Activated CD4-positive, alpha-beta T cell treated with anti-CD3 and anti-CD28 coated beads for 4 hours (primary cell): ENCODE measurements around the gene TNFAIP6.
A peak's percentile ranks its signal among the peaks of the same experiment; 100 is the strongest.
"Not testable (repeated sequence)": the region's sequence is repeated elsewhere in the genome, so short reads cannot be mapped to it uniquely, and the experiment has no call there.

ENCODE experiments used
- DNase-seq, 2 donors: peaks; one replicate each; pipeline ENCODE4 v3.0.0-alpha.2; 2020

The TNFAIP6 gene

DNA sequence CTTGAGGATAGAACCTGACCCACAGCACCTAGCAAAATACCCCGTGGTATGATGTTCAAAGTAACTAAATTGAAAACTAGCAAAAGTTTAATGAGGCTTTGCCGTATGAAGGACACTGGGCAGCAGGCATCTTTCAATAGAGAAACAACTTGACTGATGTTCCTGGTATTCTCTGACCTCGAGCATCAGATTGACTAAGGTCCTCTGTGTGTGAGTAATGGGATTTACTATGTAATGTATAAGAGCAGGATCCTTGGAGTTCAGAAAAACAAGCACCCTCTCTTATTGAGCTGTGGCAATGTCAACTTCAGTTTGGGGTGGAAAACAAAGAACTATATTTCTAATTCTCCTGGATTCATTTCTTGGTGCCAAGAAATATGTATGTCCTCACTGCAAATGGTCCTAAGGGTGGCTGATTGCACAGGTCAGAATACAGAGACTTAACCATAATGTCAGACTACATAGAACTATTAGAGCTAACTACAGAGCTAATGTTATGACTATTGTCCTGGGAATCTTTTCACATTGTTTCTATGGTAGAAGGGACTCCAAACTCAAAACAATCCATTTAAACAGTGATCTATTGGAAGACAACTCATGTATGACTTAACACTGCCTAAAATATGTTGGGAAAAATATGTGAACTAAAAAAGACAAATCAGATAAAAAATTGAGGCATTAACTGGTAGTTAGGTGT lies 4.4 kb downstream of the TNFAIP6 start:
- no peak for DNase-seq

- DNase-seq: no peak
These were observed 6.3 kb downstream of the TNFAIP6 start for GRCh38 chr2:151363709-151364108.

DNA sequence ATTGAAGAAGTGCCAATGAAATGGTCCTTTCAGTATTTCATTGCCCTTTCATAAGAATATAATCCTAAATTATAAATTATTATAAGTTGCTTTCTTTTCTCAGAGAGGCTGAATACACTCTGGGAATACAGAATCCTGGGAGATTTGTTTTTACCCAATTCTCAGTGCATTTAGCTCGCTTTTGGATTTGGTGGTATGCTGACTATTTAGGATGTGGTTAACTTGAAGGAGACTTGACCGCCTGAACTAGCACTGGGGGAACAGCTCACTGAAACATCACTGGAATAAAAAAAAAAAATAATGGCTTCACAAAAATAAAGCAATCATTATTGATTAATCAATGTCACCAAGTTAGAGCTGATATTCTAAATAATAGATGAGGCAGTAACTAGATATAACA lies 10.2 kb downstream of the TNFAIP6 start:
- no peak for DNase-seq

- no peak for DNase-seq
These were observed 17.0 kb downstream of the TNFAIP6 start for GRCh38 chr2:151374436-151374835.

DNA sequence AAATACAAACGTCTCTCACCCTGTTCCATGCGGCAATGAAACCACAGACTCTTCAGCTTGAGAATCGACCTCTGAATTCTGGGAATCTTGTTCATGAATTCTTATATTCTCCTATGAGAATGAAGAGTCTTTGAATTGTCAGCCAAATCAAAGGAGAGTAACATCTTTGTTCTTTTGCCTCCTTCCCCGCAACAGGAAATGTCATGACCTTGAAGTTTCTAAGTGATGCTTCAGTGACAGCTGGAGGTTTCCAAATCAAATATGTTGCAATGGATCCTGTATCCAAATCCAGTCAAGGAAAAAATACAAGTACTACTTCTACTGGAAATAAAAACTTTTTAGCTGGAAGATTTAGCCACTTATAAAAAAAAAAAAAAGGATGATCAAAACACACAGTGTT lies 21.8 kb downstream of the TNFAIP6 start:
- no peak for DNase-seq

DNA sequence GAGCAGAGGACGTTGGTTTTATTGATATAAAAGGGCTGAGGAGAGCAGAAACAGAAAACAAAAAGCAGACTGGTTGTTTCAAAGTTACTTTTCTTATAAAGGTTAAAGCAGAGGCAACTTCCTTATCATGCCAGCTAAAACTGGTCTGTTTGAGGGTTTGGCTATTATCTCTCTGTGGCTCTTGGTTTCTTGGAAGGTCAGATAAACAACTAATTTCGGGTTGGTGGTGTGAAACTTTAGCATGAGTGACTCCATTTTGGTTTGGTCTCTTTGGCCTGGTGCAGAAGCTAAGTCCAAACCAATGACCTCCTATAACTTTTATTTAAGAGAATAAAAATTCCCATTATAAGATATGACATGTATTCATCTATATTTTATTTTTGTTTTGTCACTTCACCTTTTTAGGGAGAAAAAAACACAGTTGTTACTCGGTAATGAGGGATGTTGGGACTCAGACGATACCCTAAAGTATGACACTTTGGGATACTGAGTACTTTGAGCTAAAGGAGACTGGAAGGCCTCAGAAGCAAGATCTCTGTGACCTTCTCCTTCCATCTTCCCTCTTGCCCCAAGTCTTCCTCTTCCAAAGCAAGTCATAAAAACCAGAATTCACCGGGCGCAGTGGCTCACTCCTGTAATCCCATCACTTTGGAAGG lies 23.3 kb downstream of the TNFAIP6 start:
- DNase-seq: no peak

- no peak for DNase-seq
These were observed 23.9 kb downstream of the TNFAIP6 start for GRCh38 chr2:151381266-151381665.

DNA sequence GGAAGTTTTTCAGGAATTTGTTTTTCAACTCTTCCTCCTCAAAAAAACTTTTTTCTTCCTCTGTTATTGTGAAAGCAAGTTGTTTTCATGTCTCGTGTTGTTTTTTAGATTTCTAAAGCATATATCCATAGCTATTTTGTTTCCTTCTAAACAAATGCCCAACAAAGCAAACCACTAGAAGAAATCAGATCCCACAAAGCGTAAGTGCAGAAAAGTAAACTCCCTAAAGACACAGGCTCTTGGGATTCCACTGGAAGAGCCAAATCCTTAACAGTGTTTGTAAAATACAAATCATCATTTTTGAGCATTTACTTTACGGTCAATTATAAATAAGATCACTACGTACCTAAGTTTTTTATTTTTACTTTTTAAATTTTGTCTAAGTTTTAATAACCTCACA lies 30.6 kb downstream of the TNFAIP6 start:
- DNase-seq: no peak

DNA sequence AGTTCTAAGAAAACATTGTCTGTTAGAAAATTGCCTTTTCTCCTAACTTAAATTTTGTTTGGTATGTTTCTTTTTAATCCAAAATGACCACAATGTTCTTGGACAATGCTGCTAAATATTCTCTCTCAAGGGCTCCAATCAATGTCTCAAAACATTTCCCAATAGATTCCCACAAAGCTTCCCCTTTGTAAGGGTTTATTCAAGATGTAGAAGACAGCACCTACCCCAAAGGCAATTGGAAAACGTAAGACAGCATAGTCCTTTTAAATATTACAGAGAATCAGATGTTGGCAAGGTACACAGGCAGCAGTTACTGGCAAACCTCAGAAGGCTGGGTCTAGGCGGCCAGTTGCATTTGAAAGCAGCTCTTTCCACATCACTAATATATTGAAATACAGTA lies 34.0 kb downstream of the TNFAIP6 start:
- DNase-seq: no peak

- DNase-seq: no peak
These were observed 37.1 kb downstream of the TNFAIP6 start for GRCh38 chr2:151394509-151394908.

DNA sequence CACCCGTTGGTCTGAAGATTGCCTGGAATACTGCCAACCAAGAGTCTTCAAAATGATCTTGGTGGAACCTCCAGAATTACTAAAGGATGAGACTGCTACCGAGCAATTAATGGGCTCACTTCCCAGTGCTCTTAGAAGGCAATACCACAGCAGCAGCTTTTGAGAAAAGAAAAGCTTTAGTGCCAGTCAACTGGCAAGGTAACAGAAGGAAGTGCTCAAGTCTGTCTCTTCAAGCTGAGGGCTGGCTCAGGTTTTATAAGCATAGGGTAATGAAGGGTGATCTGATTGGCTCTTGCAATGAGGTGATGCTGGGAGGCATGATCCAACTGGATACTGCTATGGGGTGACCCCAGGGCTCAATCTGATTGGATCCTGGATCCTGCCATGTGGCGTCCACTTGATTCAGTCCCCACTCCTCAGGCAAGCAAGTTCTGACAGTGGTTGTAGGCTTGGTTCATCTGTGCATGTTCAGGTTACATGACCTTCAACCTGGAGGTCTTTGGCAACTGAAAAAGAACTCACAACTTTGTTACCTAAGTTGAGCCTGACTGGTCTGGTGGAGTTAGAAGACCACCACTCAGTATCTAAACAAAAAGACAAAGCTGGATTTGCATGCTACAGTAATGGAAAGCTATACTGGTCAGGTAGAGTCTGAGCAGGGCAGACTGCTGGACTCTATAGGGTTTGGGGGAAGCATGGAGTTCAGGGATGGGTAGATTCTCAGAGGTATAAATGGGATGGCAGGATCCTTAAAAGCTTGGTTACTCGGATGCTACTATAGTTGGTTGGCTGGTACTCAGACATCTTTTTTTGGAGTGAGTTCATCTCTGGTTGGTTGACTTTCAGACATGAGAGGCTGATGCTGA lies 38.4 kb downstream of the TNFAIP6 start:
- no peak for DNase-seq

DNA sequence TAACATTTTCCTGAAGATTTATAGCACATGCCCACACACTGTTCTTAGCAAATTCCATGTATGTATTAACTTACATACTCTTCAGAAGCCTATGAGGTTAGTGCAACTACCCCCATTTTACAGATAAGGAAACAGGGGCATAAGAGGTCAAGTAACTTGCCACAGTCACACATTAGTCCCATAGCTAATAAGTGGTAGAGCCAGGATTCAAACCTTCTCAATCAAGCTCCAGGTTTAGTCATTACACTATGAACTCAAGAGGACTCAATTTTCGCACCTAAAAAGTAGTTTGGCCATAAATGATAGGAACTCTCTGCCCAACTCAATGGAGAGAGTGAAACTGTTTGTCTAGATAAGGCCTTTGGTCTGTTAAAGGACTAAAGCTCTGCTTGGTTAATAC lies 42.6 kb downstream of the TNFAIP6 start:
- no peak for DNase-seq

GRCh38 chr2:151401149-151401548 lies 43.8 kb downstream of the TNFAIP6 start:
- DNase-seq: no peak

DNA sequence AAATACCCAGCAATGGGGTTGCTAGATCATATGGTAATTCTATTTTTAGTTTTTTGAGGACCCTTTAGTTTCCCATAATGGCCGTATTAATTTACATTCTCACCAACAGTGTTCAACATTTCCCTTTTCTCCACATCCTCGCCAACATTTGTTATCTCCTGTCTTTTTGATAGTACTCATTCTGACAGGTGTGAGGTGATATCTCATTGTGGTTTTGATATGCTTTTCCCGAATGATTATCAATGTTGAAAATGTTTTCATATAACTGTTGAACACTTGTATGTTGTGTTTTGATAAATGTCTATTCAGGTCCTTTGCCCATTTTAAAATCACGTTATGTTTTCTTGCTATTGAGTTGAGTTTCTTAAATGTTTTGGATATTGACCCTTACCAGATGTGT lies 46.5 kb downstream of the TNFAIP6 start:
- no peak for DNase-seq

DNA sequence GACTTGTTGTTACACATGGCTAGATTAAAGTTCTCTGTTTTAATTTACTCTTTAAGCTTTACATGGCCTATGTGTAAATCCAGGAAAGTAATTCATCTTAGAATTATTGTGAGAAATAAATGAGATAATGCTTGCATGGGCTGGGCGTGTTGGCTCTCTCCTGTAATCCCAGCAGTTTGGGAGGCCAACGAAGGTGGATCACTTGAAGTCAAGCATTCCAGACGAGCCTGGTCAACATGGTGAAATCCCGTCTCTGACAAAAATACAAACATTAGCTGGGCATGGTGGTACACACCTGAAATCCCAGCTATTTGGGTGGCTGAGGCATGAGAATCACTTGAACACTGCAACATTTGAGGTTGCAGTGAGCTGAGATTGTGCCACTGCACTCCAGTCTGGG lies 48.0 kb downstream of the TNFAIP6 start:
- DNase-seq: no peak

GRCh38 chr2:151407281-151407680 lies 49.9 kb downstream of the TNFAIP6 start:
- DNase-seq: no peak

GRCh38 chr2:151408788-151409600 lies 51.6 kb downstream of the TNFAIP6 start:
- no peak for DNase-seq

DNA sequence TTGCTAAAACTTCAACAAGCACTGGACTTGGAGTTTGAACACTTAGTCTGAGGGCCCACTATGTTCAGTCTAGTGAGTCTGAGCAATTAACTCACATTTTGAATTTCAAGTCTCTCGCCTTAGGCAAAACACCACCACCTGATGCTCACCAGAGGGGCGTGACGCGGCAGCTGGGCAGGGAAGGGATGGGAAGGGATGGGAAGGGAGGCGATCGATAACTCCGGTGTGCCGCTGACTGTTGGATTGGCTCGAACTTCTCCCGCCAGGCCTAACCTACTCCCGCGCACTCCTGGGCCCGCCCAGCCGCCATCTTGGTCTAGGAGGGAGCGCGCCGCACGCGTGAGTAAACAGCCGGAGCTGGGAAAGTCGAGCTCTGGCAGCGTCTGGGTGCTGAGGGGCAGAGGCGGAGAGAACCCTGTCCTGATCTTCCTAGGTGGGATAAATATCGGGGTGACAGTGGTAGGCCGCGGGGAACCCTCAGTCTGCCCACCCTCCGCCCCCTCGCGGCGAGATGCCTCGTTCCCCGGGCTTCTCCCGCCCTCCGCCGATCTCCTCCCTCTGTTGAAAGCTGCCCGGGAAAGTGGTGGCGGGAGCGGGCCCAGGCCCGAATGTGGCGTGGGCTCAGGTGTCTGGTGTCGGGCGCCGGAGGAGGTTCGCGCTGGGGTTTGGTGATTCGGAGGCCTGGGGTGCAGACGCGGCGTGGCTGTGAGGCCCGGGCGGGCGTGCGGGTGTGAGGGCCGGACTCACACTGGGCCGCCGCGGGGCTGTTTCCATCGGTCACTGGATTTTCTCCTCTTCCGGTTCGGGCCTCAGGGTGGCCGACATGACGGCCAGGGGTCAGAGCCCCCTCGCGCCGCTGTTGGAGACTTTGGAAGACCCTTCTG lies 52.5 kb downstream of the TNFAIP6 start, which contains the start of gene RIF1:
TSS of gene RIF1 (plus strand) at position 302 of the 884 bp plus-strand sequence. CDS start at position 824, 522 bp downstream.
- peak; percentile 77 to 81 for DNase-seq

DNA sequence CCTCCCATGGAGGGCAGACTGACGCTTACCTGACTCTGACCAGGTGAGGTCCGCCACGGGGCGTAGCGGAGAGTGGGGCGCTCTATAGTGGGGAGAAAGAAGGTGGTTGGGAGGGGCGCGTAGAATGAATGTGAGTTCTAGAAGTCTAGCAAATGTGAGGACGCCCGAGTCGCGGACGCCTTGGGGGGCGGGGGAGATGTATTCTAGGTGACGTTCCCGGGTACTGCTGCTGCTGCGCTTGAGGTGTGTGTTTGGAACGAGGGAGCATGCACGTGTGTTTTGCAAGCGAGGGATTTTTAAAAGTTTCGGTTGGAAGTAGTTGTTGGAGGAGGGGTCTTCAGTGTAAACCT lies 53.1 kb downstream of the TNFAIP6 start:
- peak; percentile 37 to 47 for DNase-seq

GRCh38 chr2:151417650-151418049 lies 60.3 kb downstream of the TNFAIP6 start:
- DNase-seq: no peak

GRCh38 chr2:151421681-151422080 lies 64.3 kb downstream of the TNFAIP6 start:
- DNase-seq: not testable (repeated sequence)

GRCh38 chr2:151422917-151423439 lies 65.6 kb downstream of the TNFAIP6 start:
- no peak for DNase-seq
